GM23338 (cell line): ENCODE measurements around the gene MFSD6L. TPM values are rescaled to one million over a fixed set of nuclear protein-coding genes. Genes with fewer than 3 reads are reported as not detected.

Experiments
- ATAC-seq: fragments of 200-7000 bp; cut with Tn5 transposase; 3 replicates; pipeline ENCODE4 v1.9.1; 2020
- DNase-seq: peaks from one replicate; pipeline ENCODE4 v3.0.0-alpha.2; 2015; ENCODE audit warnings: low spot score
- H2AFZ ChIP-seq: fragments of 200-600 bp; sonication (generic); 2 replicates; pipeline ENCODE4 v1.8.0; 2016; ENCODE audit warnings: antibody characterized with exemption, mild to moderate bottlenecking, moderate library complexity
- H3F3A ChIP-seq: fragments of 200-600 bp; sonication (generic); replicated peaks from 2 replicates; pipeline ENCODE4 v1.8.0; 2017; ENCODE audit warnings: antibody characterized with exemption, mixed run types, low read depth
- H3K27ac ChIP-seq: fragments of 200-600 bp; sonication (generic); 2 replicates; pipeline ENCODE4 v1.6.1; 2016; ENCODE audit warnings: low read depth
- H3K27me3 ChIP-seq: fragments of 200-600 bp; sonication (generic); 2 replicates; pipeline ENCODE4 v1.8.0; 2016; ENCODE audit warnings: mild to moderate bottlenecking, mixed run types, moderate library complexity; ENCODE audit not compliant: insufficient read depth
- H3K36me3 ChIP-seq: fragments of 200-600 bp; sonication (generic); 2 replicates; pipeline ENCODE4 v1.8.0; 2016; ENCODE audit warnings: mild to moderate bottlenecking; ENCODE audit not compliant: insufficient read depth
- H3K4me1 ChIP-seq: fragments of 200-600 bp; sonication (generic); 2 replicates; pipeline ENCODE4 v1.8.0; 2016; ENCODE audit warnings: mild to moderate bottlenecking, moderate library complexity; ENCODE audit not compliant: insufficient read depth
- H3K4me2 ChIP-seq: fragments of 200-600 bp; sonication (generic); 2 replicates; pipeline ENCODE4 v1.7.1; 2017; ENCODE audit warnings: mixed run types
- H3K4me3 ChIP-seq: fragments of 200-600 bp; sonication (generic); 2 replicates; pipeline ENCODE4 v1.6.1; 2016; ENCODE audit warnings: mixed run types
- H3K79me2 ChIP-seq: fragments of 200-600 bp; sonication (generic); replicated peaks from 2 replicates; pipeline ENCODE4 v1.8.0; 2017; ENCODE audit warnings: mild to moderate bottlenecking; ENCODE audit not compliant: insufficient read depth
- H3K9me2 ChIP-seq: fragments of 200-600 bp; sonication (generic); 2 replicates; pipeline ENCODE4 v1.8.0; 2017; ENCODE audit not compliant: insufficient read depth
- H4K20me1 ChIP-seq: fragments of 200-600 bp; sonication (generic); replicated peaks from 2 replicates; pipeline ENCODE4 v1.8.0; 2017; ENCODE audit warnings: mild to moderate bottlenecking; ENCODE audit not compliant: insufficient read depth
- H3K27ac Mint-ChIP-seq: 2 replicates; pipeline ENCODE4 v1.8.0; 2020; ENCODE audit warnings: inconsistent platforms, mild to moderate bottlenecking, moderate library complexity, mixed read lengths
- H3K27me3 Mint-ChIP-seq: 3 replicates; pipeline ENCODE4 v1.8.0; 2022; ENCODE audit warnings: low read depth, mild to moderate bottlenecking, moderate library complexity, mixed read lengths, inconsistent platforms; ENCODE audit not compliant: insufficient read depth, poor library complexity
- H3K36me3 Mint-ChIP-seq: 3 replicates; pipeline ENCODE4 v1.8.0; 2021; ENCODE audit warnings: low read depth, mild to moderate bottlenecking, inconsistent platforms, moderate library complexity, mixed read lengths
- H3K4me1 Mint-ChIP-seq: 3 replicates; pipeline ENCODE4 v1.8.0; 2020; ENCODE audit warnings: mild to moderate bottlenecking, inconsistent platforms, mixed read lengths
- H3K4me3 Mint-ChIP-seq: 3 replicates; pipeline ENCODE4 v1.8.0; 2021; ENCODE audit warnings: moderate library complexity, mild to moderate bottlenecking, inconsistent platforms, mixed read lengths
- H3K9me3 Mint-ChIP-seq: 3 replicates; pipeline ENCODE4 v1.8.0; 2020; ENCODE audit warnings: moderate library complexity, mild to moderate bottlenecking, inconsistent platforms, mixed read lengths
- EZH2 ChIP-seq: fragments of 200-600 bp; sonication (generic); IDR thresholded peaks from one replicate; pipeline ENCODE4 v1.8.0; 2017; ENCODE audit warnings: antibody characterized with exemption, mild to moderate bottlenecking, low read depth; ENCODE audit not compliant: unreplicated experiment
- EZH2phosphoT487 ChIP-seq: fragments of 200-600 bp; sonication (generic); IDR thresholded peaks from one replicate; pipeline ENCODE4 v1.8.1; 2018; ENCODE audit warnings: antibody characterized with exemption; ENCODE audit not compliant: unreplicated experiment
- JUNB ChIP-seq: IDR thresholded peaks from one replicate; pipeline ENCODE4 v1.6.1; 2016; ENCODE audit warnings: antibody characterized with exemption; ENCODE audit not compliant: unreplicated experiment
- NANOG ChIP-seq: IDR thresholded peaks from 2 replicates; pipeline ENCODE4 v1.6.1; 2016; ENCODE audit warnings: antibody characterized with exemption, borderline replicate concordance
- STAT1 ChIP-seq: IDR thresholded peaks from one replicate; pipeline ENCODE4 v1.6.1; 2016; ENCODE audit warnings: antibody characterized with exemption; ENCODE audit not compliant: unreplicated experiment
- ZNF114 ChIP-seq: fragments of 250-450 bp; sonication (Bioruptor Pico); IDR thresholded peaks from 2 replicates; pipeline ENCODE4 v1.5.0; 2020; ENCODE audit warnings: mild to moderate bottlenecking, moderate library complexity
- ZNF331 ChIP-seq: fragments of 250-450 bp; sonication (Bioruptor Pico); IDR thresholded peaks from 2 replicates; pipeline ENCODE4 v1.5.0; 2020; ENCODE audit warnings: low read depth, mild to moderate bottlenecking, moderate library complexity
- polyA plus RNA-seq: library from polyadenylated mRNA; unstranded; fragments of >200 nt; fragmentation: Nextera tagmentation; extraction: Ambion mirVana; gene quantifications from 2 replicates; pipeline ENCODE4 v1.2.1, GENCODE V29; 2016
- total RNA-seq: library from RNA; depleted of rRNA; stranded (reverse); fragments of >200 nt; shearing (Covaris generic); gene quantifications from 2 replicates; pipeline ENCODE4 v1.2.3, GENCODE V29; 2014
- TF ChIP-seq, protein P1 (sequence below): IDR thresholded peaks from 2 replicates; pipeline ENCODE4 v1.6.1; 2016; ENCODE audit warnings: antibody characterized with exemption
- TF ChIP-seq, protein P2 (sequence below), 2 experiments: fragments of 200-600 bp in 1 of 2; sonication (generic) in 1 of 2; conservative IDR thresholded peaks; 2 replicates each; pipeline versions ENCODE4 v1.5.1 to v1.6.1; 2016 to 2017; ENCODE audit warnings: antibody characterized with exemption in 2 of 2, low read depth in 2 of 2, mild to moderate bottlenecking in 2 of 2, moderate library complexity in 1 of 2
- TF ChIP-seq, protein P3 (sequence below): IDR thresholded peaks from one replicate; pipeline ENCODE4 v1.6.1; 2018; ENCODE audit warnings: antibody characterized with exemption; ENCODE audit not compliant: unreplicated experiment

The MFSD6L gene
- total and polyA plus RNA-seq, 2 experiments from 2014 or later, result 0.52 to 2.8 TPM

DNA sequence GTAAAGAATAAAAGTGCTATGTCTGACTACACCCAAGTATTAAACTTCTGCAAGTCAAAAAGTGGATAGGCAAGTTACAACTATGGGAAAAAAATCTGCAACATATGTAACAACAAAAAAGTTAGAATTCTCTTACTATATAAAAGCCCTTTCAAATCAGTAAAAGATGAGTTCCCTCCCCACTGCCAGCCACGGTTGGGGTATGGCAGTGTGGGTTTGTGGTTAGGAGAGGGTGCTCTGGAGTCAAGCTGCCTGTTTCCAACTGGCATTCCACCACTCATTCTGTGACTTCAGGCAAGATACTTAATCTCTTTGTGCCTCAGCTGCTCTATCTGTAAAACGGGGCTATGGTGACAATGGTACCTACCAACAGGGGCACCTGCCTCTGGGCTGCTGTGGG, 26.6 kb upstream of the MFSD6L start (continued):
- TF ChIP-seq, protein P1, sequence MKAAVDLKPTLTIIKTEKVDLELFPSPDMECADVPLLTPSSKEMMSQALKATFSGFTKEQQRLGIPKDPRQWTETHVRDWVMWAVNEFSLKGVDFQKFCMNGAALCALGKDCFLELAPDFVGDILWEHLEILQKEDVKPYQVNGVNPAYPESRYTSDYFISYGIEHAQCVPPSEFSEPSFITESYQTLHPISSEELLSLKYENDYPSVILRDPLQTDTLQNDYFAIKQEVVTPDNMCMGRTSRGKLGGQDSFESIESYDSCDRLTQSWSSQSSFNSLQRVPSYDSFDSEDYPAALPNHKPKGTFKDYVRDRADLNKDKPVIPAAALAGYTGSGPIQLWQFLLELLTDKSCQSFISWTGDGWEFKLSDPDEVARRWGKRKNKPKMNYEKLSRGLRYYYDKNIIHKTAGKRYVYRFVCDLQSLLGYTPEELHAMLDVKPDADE, result no peak
- TF ChIP-seq STAT1 (no peak), ZNF331 (CRISPR knock-in tag) (no peak), ZNF114 (no peak), NANOG (no peak)
- TF ChIP-seq, protein P2, sequence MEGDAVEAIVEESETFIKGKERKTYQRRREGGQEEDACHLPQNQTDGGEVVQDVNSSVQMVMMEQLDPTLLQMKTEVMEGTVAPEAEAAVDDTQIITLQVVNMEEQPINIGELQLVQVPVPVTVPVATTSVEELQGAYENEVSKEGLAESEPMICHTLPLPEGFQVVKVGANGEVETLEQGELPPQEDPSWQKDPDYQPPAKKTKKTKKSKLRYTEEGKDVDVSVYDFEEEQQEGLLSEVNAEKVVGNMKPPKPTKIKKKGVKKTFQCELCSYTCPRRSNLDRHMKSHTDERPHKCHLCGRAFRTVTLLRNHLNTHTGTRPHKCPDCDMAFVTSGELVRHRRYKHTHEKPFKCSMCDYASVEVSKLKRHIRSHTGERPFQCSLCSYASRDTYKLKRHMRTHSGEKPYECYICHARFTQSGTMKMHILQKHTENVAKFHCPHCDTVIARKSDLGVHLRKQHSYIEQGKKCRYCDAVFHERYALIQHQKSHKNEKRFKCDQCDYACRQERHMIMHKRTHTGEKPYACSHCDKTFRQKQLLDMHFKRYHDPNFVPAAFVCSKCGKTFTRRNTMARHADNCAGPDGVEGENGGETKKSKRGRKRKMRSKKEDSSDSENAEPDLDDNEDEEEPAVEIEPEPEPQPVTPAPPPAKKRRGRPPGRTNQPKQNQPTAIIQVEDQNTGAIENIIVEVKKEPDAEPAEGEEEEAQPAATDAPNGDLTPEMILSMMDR (conservative IDR thresholded peaks at IDR 0.05; ENCODE audit: low read depth in 2 of 2), result no peak

DNA sequence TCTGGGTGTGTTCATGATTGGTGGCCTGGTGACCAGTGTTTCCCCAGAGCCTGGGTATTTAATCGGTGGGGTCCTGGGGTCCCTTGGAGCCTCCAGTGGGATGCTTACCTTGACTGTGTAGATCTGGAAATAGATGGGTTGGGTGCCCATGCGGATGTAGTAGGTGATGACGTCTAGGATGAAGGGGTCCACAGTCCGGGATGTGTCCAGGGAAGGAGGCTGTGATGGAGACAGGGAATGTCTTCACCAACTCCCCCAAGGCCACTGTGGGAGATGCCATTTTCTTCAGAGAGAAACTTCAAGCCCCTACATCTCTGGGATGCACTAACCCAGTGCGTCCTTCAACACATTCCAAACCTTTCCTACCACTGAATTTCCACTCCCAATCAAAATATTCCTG, 24.1 kb upstream of the MFSD6L start:
- Histone ChIP-seq H3K4me1 (no peaks in the 10 kb centered on the region), H3F3A (no peaks in the 10 kb centered on the region), H3K27ac (no peak overlapping the region), H3K9me2 (no peaks in the 10 kb centered on the region), H3K36me3 (no peaks in the 10 kb centered on the region), H3K4me3 (no peak overlapping the region), H3K4me2 (no peak overlapping the region), H4K20me1 (no peaks in the 10 kb centered on the region), H2AFZ (no peak overlapping the region), H3K27me3 (no peaks in the 10 kb centered on the region), H3K79me2 (no peaks in the 10 kb centered on the region)
- peaks cover 3% of the 10 kb centered on the region for H3K27me3 Mint-ChIP-seq
- no peak overlapping the region for H3K4me3 Mint-ChIP-seq
- peaks cover 11% of the 10 kb centered on the region for H3K4me1 Mint-ChIP-seq
- TF ChIP-seq, protein P3, sequence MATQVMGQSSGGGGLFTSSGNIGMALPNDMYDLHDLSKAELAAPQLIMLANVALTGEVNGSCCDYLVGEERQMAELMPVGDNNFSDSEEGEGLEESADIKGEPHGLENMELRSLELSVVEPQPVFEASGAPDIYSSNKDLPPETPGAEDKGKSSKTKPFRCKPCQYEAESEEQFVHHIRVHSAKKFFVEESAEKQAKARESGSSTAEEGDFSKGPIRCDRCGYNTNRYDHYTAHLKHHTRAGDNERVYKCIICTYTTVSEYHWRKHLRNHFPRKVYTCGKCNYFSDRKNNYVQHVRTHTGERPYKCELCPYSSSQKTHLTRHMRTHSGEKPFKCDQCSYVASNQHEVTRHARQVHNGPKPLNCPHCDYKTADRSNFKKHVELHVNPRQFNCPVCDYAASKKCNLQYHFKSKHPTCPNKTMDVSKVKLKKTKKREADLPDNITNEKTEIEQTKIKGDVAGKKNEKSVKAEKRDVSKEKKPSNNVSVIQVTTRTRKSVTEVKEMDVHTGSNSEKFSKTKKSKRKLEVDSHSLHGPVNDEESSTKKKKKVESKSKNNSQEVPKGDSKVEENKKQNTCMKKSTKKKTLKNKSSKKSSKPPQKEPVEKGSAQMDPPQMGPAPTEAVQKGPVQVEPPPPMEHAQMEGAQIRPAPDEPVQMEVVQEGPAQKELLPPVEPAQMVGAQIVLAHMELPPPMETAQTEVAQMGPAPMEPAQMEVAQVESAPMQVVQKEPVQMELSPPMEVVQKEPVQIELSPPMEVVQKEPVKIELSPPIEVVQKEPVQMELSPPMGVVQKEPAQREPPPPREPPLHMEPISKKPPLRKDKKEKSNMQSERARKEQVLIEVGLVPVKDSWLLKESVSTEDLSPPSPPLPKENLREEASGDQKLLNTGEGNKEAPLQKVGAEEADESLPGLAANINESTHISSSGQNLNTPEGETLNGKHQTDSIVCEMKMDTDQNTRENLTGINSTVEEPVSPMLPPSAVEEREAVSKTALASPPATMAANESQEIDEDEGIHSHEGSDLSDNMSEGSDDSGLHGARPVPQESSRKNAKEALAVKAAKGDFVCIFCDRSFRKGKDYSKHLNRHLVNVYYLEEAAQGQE, result no peak
- no peak for TF ChIP-seq JUNB
- TF ChIP-seq ZNF331 (CRISPR knock-in tag), result no peak
- TF ChIP-seq EZH2, result no peak
- TF ChIP-seq EZH2phosphoT487, result no peak
- TF ChIP-seq, protein P2 (conservative IDR thresholded peaks at IDR 0.05; ENCODE audit: low read depth in 2 of 2), result no peak
- TF ChIP-seq NANOG, result no peak
- no peaks in the 10 kb centered on the region for H3K36me3 Mint-ChIP-seq
- peaks cover 7% of the 10 kb centered on the region; the same call in 1 of the 3 replicates for H3K9me3 Mint-ChIP-seq
- H3K27ac Mint-ChIP-seq, result no peak overlapping the region
- DNase-seq (no peak), ATAC-seq (no peak)
